ENCODE measurements around the gene MYO6.

The MYO6 gene

DNA sequence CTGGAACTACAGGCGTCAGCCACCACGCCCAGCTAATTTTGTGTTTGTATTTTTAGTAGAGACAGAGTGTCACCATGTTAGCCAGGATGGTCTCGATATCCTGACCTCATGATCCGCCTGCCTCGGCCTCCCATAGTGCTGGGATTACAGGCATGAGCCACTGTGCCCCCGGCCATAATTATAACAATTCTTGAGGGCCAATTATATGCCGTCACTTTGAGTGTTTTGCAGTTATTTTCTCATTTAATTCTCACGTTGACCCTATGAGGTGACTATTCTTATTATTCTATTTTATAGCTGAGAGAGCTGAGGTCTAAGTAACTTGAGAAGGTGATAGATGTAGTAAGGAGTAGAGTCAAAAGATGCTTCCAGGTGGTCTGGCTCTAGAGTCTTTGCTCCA is 13.0 kb downstream of the MYO6 start:
- no peak for DNase-seq (ENCODE audit: low read depth)
- TF ChIP-seq, protein P1, sequence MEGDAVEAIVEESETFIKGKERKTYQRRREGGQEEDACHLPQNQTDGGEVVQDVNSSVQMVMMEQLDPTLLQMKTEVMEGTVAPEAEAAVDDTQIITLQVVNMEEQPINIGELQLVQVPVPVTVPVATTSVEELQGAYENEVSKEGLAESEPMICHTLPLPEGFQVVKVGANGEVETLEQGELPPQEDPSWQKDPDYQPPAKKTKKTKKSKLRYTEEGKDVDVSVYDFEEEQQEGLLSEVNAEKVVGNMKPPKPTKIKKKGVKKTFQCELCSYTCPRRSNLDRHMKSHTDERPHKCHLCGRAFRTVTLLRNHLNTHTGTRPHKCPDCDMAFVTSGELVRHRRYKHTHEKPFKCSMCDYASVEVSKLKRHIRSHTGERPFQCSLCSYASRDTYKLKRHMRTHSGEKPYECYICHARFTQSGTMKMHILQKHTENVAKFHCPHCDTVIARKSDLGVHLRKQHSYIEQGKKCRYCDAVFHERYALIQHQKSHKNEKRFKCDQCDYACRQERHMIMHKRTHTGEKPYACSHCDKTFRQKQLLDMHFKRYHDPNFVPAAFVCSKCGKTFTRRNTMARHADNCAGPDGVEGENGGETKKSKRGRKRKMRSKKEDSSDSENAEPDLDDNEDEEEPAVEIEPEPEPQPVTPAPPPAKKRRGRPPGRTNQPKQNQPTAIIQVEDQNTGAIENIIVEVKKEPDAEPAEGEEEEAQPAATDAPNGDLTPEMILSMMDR (IDR thresholded peaks at IDR 0.05; ENCODE audit: insufficient read depth, low read depth, low read length, missing control alignments): no peak
- no peak overlapping the region for H3K4me3 ChIP-seq (ENCODE audit: low read length)

DNA sequence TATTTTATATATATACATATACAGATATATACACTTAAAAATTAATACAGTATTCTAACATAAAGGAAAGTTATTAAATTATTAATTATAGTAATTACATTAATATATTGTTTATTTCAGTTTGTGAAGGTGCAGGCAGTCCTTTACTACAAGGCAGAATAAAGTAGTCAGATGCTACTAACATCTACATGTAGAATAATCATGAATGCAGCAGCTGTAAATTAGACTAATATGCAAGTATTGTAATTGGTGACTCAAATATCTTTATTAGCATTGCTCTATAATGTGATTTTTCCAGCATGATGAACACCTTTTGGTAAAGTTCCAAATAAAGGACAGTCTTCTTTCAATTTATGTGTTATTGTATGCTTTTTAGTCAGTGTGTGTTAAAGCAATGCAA is 17.3 kb downstream of the MYO6 start:
- no peak for DNase-seq (ENCODE audit: low read depth)
- TF ChIP-seq, protein P1 (IDR thresholded peaks at IDR 0.05; ENCODE audit: insufficient read depth, low read depth, low read length, missing control alignments): no peak
- H3K4me3 ChIP-seq (ENCODE audit: low read length): no peak overlapping the region

DNA sequence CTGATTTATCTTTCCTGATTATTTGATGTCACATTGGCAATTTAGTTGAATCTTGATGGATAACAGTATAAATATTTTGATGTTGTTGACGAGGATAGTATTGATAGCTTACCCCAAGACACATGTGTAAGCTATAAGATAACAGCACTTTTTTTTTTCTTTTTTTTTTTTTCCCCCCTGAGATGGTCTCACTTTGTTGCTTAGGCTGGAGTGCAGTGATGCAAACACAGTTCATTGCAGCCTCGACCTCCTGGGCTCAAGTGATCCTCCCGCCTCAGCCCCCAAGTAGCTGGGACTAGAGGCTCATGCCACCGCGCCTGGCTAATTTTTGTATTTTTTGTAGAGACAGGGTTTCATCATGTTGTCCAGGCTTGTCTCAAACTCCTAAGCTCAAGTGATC is 21.8 kb downstream of the MYO6 start:
- no peak overlapping the region for H3K4me3 ChIP-seq (ENCODE audit: low read length)
- TF ChIP-seq, protein P1 (IDR thresholded peaks at IDR 0.05; ENCODE audit: insufficient read depth, low read depth, low read length, missing control alignments): no peak
- DNase-seq (ENCODE audit: low read depth): no peak

DNA sequence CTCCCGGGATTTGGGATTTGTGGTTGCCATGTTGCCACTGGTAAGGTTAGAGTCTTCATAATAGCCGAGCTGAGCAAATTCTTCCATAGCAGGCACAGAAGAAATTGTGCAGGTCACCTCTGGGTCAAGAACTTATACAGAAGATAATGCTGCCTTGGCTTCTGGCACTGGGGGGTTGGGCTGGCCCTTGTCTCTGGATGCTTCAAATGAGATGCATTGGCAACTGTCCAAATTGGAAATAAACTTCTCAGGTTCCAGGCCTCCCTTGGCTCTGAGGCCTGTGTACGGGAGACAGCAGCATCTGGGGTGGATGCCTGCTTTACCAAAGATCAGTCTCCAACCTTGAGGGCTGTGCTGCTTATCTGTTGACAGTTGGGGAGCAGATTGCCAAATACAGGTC is 26.2 kb downstream of the MYO6 start:
- TF ChIP-seq, protein P1 (IDR thresholded peaks at IDR 0.05; ENCODE audit: insufficient read depth, low read depth, low read length, missing control alignments): no peak
- DNase-seq (ENCODE audit: low read depth): no peak
- H3K4me3 ChIP-seq (ENCODE audit: low read length): no peak overlapping the region

DNA sequence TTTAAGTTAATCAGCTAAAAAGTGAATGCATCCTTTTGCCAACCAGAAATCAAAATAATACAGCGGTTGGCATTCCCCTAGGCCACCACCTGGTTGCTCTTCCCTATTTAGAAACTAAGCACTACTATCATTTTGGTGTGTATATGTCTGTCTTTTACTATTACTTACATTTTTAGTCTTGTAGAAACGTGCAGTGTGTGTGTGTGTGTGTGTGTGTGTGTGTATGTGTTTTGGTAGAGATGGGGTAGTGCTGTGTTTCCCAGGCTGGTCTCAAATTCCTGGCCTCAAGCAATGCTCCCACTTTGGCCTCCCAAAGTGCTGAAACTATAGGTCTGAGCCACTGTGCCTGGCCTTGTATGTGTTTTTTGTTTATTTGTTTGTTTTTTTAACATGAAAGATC is 27.4 kb downstream of the MYO6 start:
- DNase-seq (ENCODE audit: low read depth): no peak
- no peak overlapping the region for H3K4me3 ChIP-seq (ENCODE audit: low read length)
- TF ChIP-seq, protein P1 (IDR thresholded peaks at IDR 0.05; ENCODE audit: insufficient read depth, low read depth, low read length, missing control alignments): no peak

DNA sequence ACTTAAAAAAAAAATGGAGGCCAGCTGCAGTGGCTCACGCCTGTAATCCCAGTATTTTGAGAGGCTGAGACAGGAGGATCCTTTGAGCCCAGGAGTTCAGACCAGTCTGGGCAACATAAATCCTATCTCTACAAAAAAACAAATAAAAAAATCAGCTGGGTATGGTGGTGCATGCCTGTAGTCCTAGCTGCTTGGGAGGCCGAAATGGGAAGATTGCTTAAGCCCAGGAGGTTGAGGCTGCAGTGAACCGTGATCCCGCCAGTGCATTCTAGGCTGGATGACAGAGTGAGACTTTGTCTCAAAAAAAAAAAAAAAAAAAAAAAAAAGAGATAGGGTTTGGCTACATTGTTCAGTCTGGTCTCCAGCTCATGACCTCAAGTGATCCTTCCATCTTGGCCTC is 29.7 kb downstream of the MYO6 start:
- TF ChIP-seq, protein P1 (IDR thresholded peaks at IDR 0.05; ENCODE audit: insufficient read depth, low read depth, low read length, missing control alignments): no peak
- no peak for DNase-seq (ENCODE audit: low read depth)
- no peak overlapping the region for H3K4me3 ChIP-seq (ENCODE audit: low read length)

DNA sequence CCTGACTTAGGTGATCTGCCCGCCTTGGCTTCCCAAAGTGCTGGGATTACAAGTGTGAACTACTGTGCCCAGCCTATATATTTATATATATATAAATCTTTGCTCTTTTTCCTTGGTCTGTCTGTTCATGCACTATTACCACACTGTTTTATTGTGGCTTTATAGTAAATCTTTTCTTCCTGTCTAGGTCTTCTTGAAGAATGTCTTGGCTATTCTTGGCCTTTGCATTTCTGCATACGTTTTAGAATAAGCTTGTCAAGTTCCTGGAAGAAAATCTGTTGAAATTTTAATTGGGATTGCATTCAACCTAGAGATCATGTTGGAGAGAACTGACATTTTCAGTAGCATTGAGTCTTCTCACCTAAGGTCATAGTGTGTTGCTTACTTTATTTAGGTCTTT is 37.1 kb downstream of the MYO6 start:
- TF ChIP-seq, protein P1 (IDR thresholded peaks at IDR 0.05; ENCODE audit: insufficient read depth, low read depth, low read length, missing control alignments): no peak
- DNase-seq (ENCODE audit: low read depth): no peak

More for the DNA sequence above, 37.1 kb downstream of the MYO6 start:
- H3K4me3 ChIP-seq (ENCODE audit: low read length): no peak overlapping the region

Data from epithelial cell of esophagus (primary cell).